LNCaP clone FGC (cell line): ENCODE measurements around the gene CCL8.

Source experiments
- DNase-seq: peaks from one replicate; pipeline ENCODE4 v3.0.0-alpha.2; 2011; ENCODE audit warnings: low read depth
- H3K4me3 ChIP-seq: 2 replicates; pipeline ENCODE4 v1.5.1; 2011; ENCODE audit warnings: mild to moderate bottlenecking, low read depth, low read length, control low read depth
- TF ChIP-seq, protein P1 (sequence below): IDR thresholded peaks from 2 replicates; pipeline ENCODE4 v1.5.1; 2012; ENCODE audit warnings: mild to moderate bottlenecking; ENCODE audit not compliant: control insufficient read depth, insufficient read depth; ENCODE audit errors: extremely low read depth

Gene CCL8

DNA sequence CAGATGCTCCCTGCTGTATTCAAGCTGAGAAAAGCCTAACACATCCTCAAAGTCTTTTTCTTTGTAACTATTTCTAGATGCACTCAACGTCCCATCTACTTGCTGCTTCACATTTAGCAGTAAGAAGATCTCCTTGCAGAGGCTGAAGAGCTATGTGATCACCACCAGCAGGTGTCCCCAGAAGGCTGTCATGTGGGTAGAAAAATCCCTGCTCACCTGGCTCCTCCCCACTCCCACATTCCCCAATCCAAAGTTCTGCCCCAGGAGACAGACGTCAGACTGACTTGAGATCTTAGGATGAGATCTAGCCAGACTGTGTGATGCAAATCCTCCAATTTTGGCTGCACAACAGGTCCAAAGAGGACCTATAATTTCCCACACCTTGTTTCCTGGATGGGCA, 38.2 kb downstream of the CCL8 start:
- TF ChIP-seq, protein P1, sequence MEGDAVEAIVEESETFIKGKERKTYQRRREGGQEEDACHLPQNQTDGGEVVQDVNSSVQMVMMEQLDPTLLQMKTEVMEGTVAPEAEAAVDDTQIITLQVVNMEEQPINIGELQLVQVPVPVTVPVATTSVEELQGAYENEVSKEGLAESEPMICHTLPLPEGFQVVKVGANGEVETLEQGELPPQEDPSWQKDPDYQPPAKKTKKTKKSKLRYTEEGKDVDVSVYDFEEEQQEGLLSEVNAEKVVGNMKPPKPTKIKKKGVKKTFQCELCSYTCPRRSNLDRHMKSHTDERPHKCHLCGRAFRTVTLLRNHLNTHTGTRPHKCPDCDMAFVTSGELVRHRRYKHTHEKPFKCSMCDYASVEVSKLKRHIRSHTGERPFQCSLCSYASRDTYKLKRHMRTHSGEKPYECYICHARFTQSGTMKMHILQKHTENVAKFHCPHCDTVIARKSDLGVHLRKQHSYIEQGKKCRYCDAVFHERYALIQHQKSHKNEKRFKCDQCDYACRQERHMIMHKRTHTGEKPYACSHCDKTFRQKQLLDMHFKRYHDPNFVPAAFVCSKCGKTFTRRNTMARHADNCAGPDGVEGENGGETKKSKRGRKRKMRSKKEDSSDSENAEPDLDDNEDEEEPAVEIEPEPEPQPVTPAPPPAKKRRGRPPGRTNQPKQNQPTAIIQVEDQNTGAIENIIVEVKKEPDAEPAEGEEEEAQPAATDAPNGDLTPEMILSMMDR = 0 out of 2 replicates have a peak, but pooled peaks have one; percentile 22
- DNase-seq = no peak
- no peak overlapping the region for H3K4me3 ChIP-seq

DNA sequence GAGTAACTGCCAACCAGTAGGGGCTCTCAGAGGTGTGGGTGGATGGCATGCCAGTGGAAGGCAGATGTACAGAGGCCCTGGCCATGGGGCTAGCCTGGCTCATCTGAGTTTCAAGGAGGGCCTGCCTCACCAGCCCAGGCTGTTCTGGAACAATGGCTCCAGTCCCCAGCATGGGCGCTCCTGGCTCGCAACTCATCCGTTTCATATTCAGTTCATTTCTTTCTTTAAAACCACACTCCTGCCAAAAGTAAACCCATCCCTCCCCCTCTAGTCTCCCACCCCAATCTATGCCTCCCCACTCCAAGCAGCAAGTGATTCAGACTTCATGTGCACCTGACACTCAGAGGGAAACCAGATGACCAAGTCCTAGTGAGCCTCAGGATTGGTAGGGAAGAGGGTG, 39.4 kb downstream of the CCL8 start:
- no peak for DNase-seq
- TF ChIP-seq, protein P1 = no peak
- H3K4me3 ChIP-seq = no peak overlapping the region

DNA sequence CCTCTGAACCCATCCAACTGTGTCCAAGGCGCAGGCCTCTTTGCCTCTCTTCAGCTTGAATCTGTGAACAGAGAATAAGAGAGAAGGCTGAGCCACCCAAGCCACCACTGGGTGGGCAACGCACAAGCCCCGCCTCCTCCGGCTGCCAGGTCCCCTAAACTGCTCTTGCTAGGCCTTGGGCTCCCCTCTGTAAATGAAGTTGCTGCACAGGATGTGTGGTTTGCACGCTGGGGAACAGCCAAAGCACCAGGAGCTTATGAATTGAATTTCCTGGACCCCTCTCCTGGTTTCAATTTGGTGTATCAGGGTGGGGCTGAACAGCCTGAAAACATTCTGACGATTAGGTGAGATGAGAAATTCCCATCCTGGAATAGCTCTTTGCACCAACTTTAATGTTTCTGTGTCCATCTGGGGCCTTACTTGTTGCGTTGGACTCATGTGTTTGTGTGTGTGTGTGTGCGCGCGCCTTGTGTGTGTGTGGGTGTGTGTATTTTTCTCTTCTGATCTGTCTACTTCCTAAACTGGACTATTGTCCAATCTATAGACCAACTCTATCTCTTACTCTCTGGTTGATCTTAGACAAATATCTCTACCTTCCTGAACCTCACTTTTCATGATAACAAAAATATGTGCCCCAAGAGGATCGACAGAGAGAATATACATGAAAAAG, 41.5 kb downstream of the CCL8 start:
- no peak for DNase-seq
- TF ChIP-seq, protein P1 = no peak
- H3K4me3 ChIP-seq = no peak overlapping the region

- TF ChIP-seq, protein P1 = peak; percentile 100
- H3K4me3 ChIP-seq = no peak overlapping the region
- peak; percentile 79 for DNase-seq
Measured at GRCh38 chr17:34361478-34362061, 42.3 kb downstream of the CCL8 start.

- H3K4me3 ChIP-seq = no peak within 1 kb of the TSS
- DNase-seq = no peak
- TF ChIP-seq, protein P1 = no peak
Measured at GRCh38 chr17:34363183-34363661, 44.0 kb downstream of the CCL8 start, which contains the start of gene CCL1. TSS of gene CCL1 (minus strand) at chr17:34363233. CDS start at chr17:34363161, 72 bp downstream.

GRCh38 chr17:34364751-34365150, 45.5 kb downstream of the CCL8 start:
- no peak for DNase-seq
- TF ChIP-seq, protein P1 = no peak
- no peak overlapping the region for H3K4me3 ChIP-seq
